HG03196 (cell line): ENCODE results near the gene PTPRM.

Source experiments
- ATAC-seq: cut with Tn5 transposase; IDR thresholded peaks from one replicate; pipeline ENCODE4 v1.9.1; 2021; ENCODE audit not compliant: unreplicated experiment

PTPRM gene

GRCh38 chr18:7624697-7625096 is 57.6 kb downstream of the PTPRM start:
- no peak for ATAC-seq

- ATAC-seq: no peak
Observed at GRCh38 chr18:7626175-7626921, 59.2 kb downstream of the PTPRM start.

GRCh38 chr18:7626922-7627440 is 59.9 kb downstream of the PTPRM start:
- no peak for ATAC-seq

GRCh38 chr18:7629416-7629815 is 62.3 kb downstream of the PTPRM start:
- no peak for ATAC-seq

- no peak for ATAC-seq
Observed at GRCh38 chr18:7630731-7631442, 63.8 kb downstream of the PTPRM start.

GRCh38 chr18:7632152-7633098 is 65.3 kb downstream of the PTPRM start:
- ATAC-seq: no peak

GRCh38 chr18:7633171-7633570 is 66.1 kb downstream of the PTPRM start:
- ATAC-seq: no peak

GRCh38 chr18:7635948-7636347 is 68.8 kb downstream of the PTPRM start:
- ATAC-seq: no peak

- no peak for ATAC-seq
Observed at GRCh38 chr18:7637269-7637668, 70.2 kb downstream of the PTPRM start.

- no peak for ATAC-seq
Observed at GRCh38 chr18:7638321-7638720, 71.2 kb downstream of the PTPRM start.

GRCh38 chr18:7641813-7642212 is 74.7 kb downstream of the PTPRM start:
- ATAC-seq: no peak

GRCh38 chr18:7642331-7642890 is 75.3 kb downstream of the PTPRM start:
- no peak for ATAC-seq

- no peak for ATAC-seq
Observed at GRCh38 chr18:7645756-7646155, 78.6 kb downstream of the PTPRM start.

GRCh38 chr18:7646174-7646886 is 79.2 kb downstream of the PTPRM start:
- ATAC-seq: no peak

GRCh38 chr18:7647500-7647899 is 80.4 kb downstream of the PTPRM start:
- no peak for ATAC-seq

GRCh38 chr18:7657050-7657449 is 89.9 kb downstream of the PTPRM start:
- ATAC-seq: no peak

GRCh38 chr18:7657937-7658336 is 90.8 kb downstream of the PTPRM start:
- ATAC-seq: no peak

- ATAC-seq: no peak
Observed at GRCh38 chr18:7658701-7659100, 91.6 kb downstream of the PTPRM start.

GRCh38 chr18:7661207-7661606 is 94.1 kb downstream of the PTPRM start:
- ATAC-seq: no peak

GRCh38 chr18:7662866-7663265 is 95.8 kb downstream of the PTPRM start:
- ATAC-seq: no peak
